ENCODE results near the gene LRMDA.
"Not testable (repeated sequence)": the region's sequence is repeated elsewhere in the genome, so short reads cannot be mapped to it uniquely, and the experiment has no call there.

Gene LRMDA

GRCh38 chr10:75512203-75512933 is 80.9 kb downstream of the LRMDA start:
- peaks cover 17% of the 10 kb centered on the region for H3K27me3 ChIP-seq (ENCODE audit: insufficient read depth, low read length, poor library complexity)
- no peak for ATAC-seq (ENCODE audit: insufficient read depth, low read depth)
- no peaks in the 10 kb centered on the region for H3K4me1 ChIP-seq (ENCODE audit: insufficient read depth, low read length)
- H3K4me3 ChIP-seq (ENCODE audit: low read depth in 1 of 2, low read length in 2 of 2), result no peak overlapping the region
- no peak for DNase-seq
- H4K20me1 ChIP-seq (ENCODE audit: insufficient read depth, low read length), result no peaks in the 10 kb centered on the region
- no peaks in the 10 kb centered on the region for H3K79me2 ChIP-seq (ENCODE audit: insufficient read depth, low read length)
- no peak overlapping the region for H3K9ac ChIP-seq (ENCODE audit: low read depth, low read length)
- no peak overlapping the region for H2AFZ ChIP-seq (ENCODE audit: low read depth, low read length)
- H3K4me2 ChIP-seq (ENCODE audit: insufficient read depth, low read length), result no peak overlapping the region
- H3K27ac ChIP-seq (ENCODE audit: low read length), result no peak overlapping the region
- H3K9me3 ChIP-seq (ENCODE audit: insufficient read depth, low read length, severe bottlenecking), result no peaks in the 10 kb centered on the region
- H3K36me3 ChIP-seq (ENCODE audit: insufficient read depth, low read length), result no peaks in the 10 kb centered on the region
- no peak for TF ChIP-seq EZH2 (IDR thresholded peaks at IDR 0.05; ENCODE audit: borderline replicate concordance, low read depth, low read length, severe bottlenecking)
- no peak for TF ChIP-seq CTCF (IDR thresholded peaks at IDR 0.05; ENCODE audit: borderline replicate concordance, extremely low read depth, low read length, poor library complexity, severe bottlenecking)

GRCh38 chr10:75513292-75513885 is 82.0 kb downstream of the LRMDA start:
- TF ChIP-seq EZH2 (IDR thresholded peaks at IDR 0.05; ENCODE audit: borderline replicate concordance, low read depth, low read length, severe bottlenecking) (no peak), CTCF (IDR thresholded peaks at IDR 0.05; ENCODE audit: borderline replicate concordance, extremely low read depth, low read length, poor library complexity, severe bottlenecking) (no peak)
- ATAC-seq (ENCODE audit: insufficient read depth, low read depth) (no peak), DNase-seq (no peak)
- Histone ChIP-seq H3K4me1 (ENCODE audit: insufficient read depth, low read length) (no peaks in the 10 kb centered on the region), H3K9ac (ENCODE audit: low read depth, low read length) (no peak overlapping the region), H3K27ac (ENCODE audit: low read length) (no peak overlapping the region), H3K4me3 (ENCODE audit: low read depth in 1 of 2, low read length in 2 of 2) (no peak overlapping the region), H4K20me1 (ENCODE audit: insufficient read depth, low read length) (no peaks in the 10 kb centered on the region), H3K36me3 (ENCODE audit: insufficient read depth, low read length) (no peaks in the 10 kb centered on the region), H3K4me2 (ENCODE audit: insufficient read depth, low read length) (no peak overlapping the region), H3K9me3 (ENCODE audit: insufficient read depth, low read length, severe bottlenecking) (no peaks in the 10 kb centered on the region), H3K27me3 (ENCODE audit: insufficient read depth, low read length, poor library complexity) (peaks cover 12% of the 10 kb centered on the region), H2AFZ (ENCODE audit: low read depth, low read length) (no peak overlapping the region), H3K79me2 (ENCODE audit: insufficient read depth, low read length) (no peaks in the 10 kb centered on the region)

- H3K4me3 ChIP-seq (ENCODE audit: low read depth in 1 of 2, low read length in 2 of 2), result no peak overlapping the region
- H2AFZ ChIP-seq (ENCODE audit: low read depth, low read length), result no peak overlapping the region
- no peaks in the 10 kb centered on the region for H3K4me1 ChIP-seq (ENCODE audit: insufficient read depth, low read length)
- no peak overlapping the region for H3K27ac ChIP-seq (ENCODE audit: low read length)
- peaks cover 9% of the 10 kb centered on the region for H3K27me3 ChIP-seq (ENCODE audit: insufficient read depth, low read length, poor library complexity)
- H3K79me2 ChIP-seq (ENCODE audit: insufficient read depth, low read length), result no peaks in the 10 kb centered on the region
- H3K4me2 ChIP-seq (ENCODE audit: insufficient read depth, low read length), result no peak overlapping the region
- H3K9me3 ChIP-seq (ENCODE audit: insufficient read depth, low read length, severe bottlenecking), result no peaks in the 10 kb centered on the region
- H3K9ac ChIP-seq (ENCODE audit: low read depth, low read length), result no peak overlapping the region
- TF ChIP-seq CTCF (IDR thresholded peaks at IDR 0.05; ENCODE audit: borderline replicate concordance, extremely low read depth, low read length, poor library complexity, severe bottlenecking), result no peak
- TF ChIP-seq EZH2 (IDR thresholded peaks at IDR 0.05; ENCODE audit: borderline replicate concordance, low read depth, low read length, severe bottlenecking), result no peak
- no peak for DNase-seq
- no peak for ATAC-seq (ENCODE audit: insufficient read depth, low read depth)
- no peaks in the 10 kb centered on the region for H4K20me1 ChIP-seq (ENCODE audit: insufficient read depth, low read length)
- no peaks in the 10 kb centered on the region for H3K36me3 ChIP-seq (ENCODE audit: insufficient read depth, low read length)
Measured at GRCh38 chr10:75514830-75515229, 83.4 kb downstream of the LRMDA start.

- H3K27me3 ChIP-seq (ENCODE audit: insufficient read depth, low read length, poor library complexity); H3K4me3 ChIP-seq (ENCODE audit: low read depth in 1 of 2, low read length in 2 of 2); H3K9me3 ChIP-seq (ENCODE audit: insufficient read depth, low read length, severe bottlenecking); DNase-seq; H3K4me1 ChIP-seq (ENCODE audit: insufficient read depth, low read length); H3K4me2 ChIP-seq (ENCODE audit: insufficient read depth, low read length); H2AFZ ChIP-seq (ENCODE audit: low read depth, low read length); H4K20me1 ChIP-seq (ENCODE audit: insufficient read depth, low read length); H3K27ac ChIP-seq (ENCODE audit: low read length); ATAC-seq (ENCODE audit: insufficient read depth, low read depth); H3K36me3 ChIP-seq (ENCODE audit: insufficient read depth, low read length); H3K9ac ChIP-seq (ENCODE audit: low read depth, low read length); H3K79me2 ChIP-seq (ENCODE audit: insufficient read depth, low read length): not testable (repeated sequence)
Measured at GRCh38 chr10:75516154-75516553, 84.7 kb downstream of the LRMDA start.

- H2AFZ ChIP-seq (ENCODE audit: low read depth, low read length); DNase-seq; H3K79me2 ChIP-seq (ENCODE audit: insufficient read depth, low read length); H3K36me3 ChIP-seq (ENCODE audit: insufficient read depth, low read length); H3K4me2 ChIP-seq (ENCODE audit: insufficient read depth, low read length); H3K9ac ChIP-seq (ENCODE audit: low read depth, low read length); ATAC-seq (ENCODE audit: insufficient read depth, low read depth); H4K20me1 ChIP-seq (ENCODE audit: insufficient read depth, low read length); H3K27me3 ChIP-seq (ENCODE audit: insufficient read depth, low read length, poor library complexity); H3K9me3 ChIP-seq (ENCODE audit: insufficient read depth, low read length, severe bottlenecking); H3K27ac ChIP-seq (ENCODE audit: low read length); H3K4me3 ChIP-seq (ENCODE audit: low read depth in 1 of 2, low read length in 2 of 2); H3K4me1 ChIP-seq (ENCODE audit: insufficient read depth, low read length): not testable (repeated sequence)
Measured at GRCh38 chr10:75519213-75519612, 87.8 kb downstream of the LRMDA start.

Data from DND-41 (cell line).